GM12878 (cell line): ENCODE measurements around the gene BBX.

Source experiments
- BHLHE40 ChIP-seq, 2 experiments: fragments of 450-650 bp in 1 of 2; IDR thresholded peaks; 2 replicates each; pipeline ENCODE4 v1.6.1; 2011 to 2017; ENCODE audit warnings: low read depth in 2 of 2, borderline replicate concordance in 1 of 2, improper control_type of control experiment in 1 of 2, low read length in 1 of 2, mild to moderate bottlenecking in 1 of 2
- CTCF ChIP-seq, 3 experiments: IDR thresholded peaks in 2 of 3; conservative IDR thresholded peaks in 1 of 3; 2 replicates each; pipeline ENCODE4 v1.5.1; 2011; ENCODE audit warnings: low read depth in 3 of 3, low read length in 3 of 3, mild to moderate bottlenecking in 3 of 3, control low read depth in 2 of 3, moderate library complexity in 2 of 3, inconsistent platforms in 1 of 3, mixed read lengths in 1 of 3; ENCODE audit not compliant: control insufficient read depth in 2 of 3, insufficient read depth in 1 of 3; ENCODE audit errors: extremely low read depth in 1 of 3
- FOXM1 ChIP-seq: IDR thresholded peaks from 2 replicates; pipeline ENCODE4 v1.6.1; 2012; ENCODE audit warnings: low read depth, mild to moderate bottlenecking, inconsistent platforms, low read length, moderate library complexity
- MXI1 ChIP-seq: fragments of 150-350 bp; IDR thresholded peaks from 2 replicates; pipeline ENCODE4 v1.6.1; 2011; ENCODE audit warnings: low read depth, mild to moderate bottlenecking, inconsistent platforms, low read length, improper control_type of control experiment
- NFIC ChIP-seq: IDR thresholded peaks from 2 replicates; pipeline ENCODE4 v1.6.1; 2012; ENCODE audit warnings: low read depth, mild to moderate bottlenecking, inconsistent platforms, low read length, moderate library complexity
- ZNF274 ChIP-seq: IDR thresholded peaks from one replicate; pipeline ENCODE4 v1.8.0; 2011; ENCODE audit not compliant: insufficient read length, insufficient read depth
- TF ChIP-seq, protein P1 (sequence below): fragments of 450-650 bp; IDR thresholded peaks from 2 replicates; pipeline ENCODE4 v1.6.1; 2016; ENCODE audit warnings: mild to moderate bottlenecking
- TF ChIP-seq, protein P2 (sequence below): IDR thresholded peaks from 2 replicates; pipeline ENCODE4 v1.6.1; 2012; ENCODE audit warnings: improper control_type of control experiment, low read depth, low read length; ENCODE audit not compliant: insufficient replicate concordance

GRCh38 chr3:107848351-107848915, 325.7 kb downstream of the BBX start:
- TF ChIP-seq NFIC = no peak
- no peak for TF ChIP-seq CTCF (IDR thresholded peaks at IDR 0.05 in 2 of 3, conservative IDR thresholded peaks at IDR 0.05 in 1 of 3; ENCODE audit: control insufficient read depth in 2 of 3, extremely low read depth in 1 of 3, insufficient read depth in 1 of 3, low read depth in 3 of 3, low read length in 3 of 3)
- TF ChIP-seq, protein P1, sequence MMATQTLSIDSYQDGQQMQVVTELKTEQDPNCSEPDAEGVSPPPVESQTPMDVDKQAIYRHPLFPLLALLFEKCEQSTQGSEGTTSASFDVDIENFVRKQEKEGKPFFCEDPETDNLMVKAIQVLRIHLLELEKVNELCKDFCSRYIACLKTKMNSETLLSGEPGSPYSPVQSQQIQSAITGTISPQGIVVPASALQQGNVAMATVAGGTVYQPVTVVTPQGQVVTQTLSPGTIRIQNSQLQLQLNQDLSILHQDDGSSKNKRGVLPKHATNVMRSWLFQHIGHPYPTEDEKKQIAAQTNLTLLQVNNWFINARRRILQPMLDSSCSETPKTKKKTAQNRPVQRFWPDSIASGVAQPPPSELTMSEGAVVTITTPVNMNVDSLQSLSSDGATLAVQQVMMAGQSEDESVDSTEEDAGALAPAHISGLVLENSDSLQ = no peak
- no peak for TF ChIP-seq ZNF274
- TF ChIP-seq FOXM1 = no peak
- TF ChIP-seq BHLHE40 (IDR thresholded peaks at IDR 0.05; ENCODE audit: borderline replicate concordance in 1 of 2, low read depth in 2 of 2, low read length in 1 of 2) = no peak
- TF ChIP-seq, protein P2, sequence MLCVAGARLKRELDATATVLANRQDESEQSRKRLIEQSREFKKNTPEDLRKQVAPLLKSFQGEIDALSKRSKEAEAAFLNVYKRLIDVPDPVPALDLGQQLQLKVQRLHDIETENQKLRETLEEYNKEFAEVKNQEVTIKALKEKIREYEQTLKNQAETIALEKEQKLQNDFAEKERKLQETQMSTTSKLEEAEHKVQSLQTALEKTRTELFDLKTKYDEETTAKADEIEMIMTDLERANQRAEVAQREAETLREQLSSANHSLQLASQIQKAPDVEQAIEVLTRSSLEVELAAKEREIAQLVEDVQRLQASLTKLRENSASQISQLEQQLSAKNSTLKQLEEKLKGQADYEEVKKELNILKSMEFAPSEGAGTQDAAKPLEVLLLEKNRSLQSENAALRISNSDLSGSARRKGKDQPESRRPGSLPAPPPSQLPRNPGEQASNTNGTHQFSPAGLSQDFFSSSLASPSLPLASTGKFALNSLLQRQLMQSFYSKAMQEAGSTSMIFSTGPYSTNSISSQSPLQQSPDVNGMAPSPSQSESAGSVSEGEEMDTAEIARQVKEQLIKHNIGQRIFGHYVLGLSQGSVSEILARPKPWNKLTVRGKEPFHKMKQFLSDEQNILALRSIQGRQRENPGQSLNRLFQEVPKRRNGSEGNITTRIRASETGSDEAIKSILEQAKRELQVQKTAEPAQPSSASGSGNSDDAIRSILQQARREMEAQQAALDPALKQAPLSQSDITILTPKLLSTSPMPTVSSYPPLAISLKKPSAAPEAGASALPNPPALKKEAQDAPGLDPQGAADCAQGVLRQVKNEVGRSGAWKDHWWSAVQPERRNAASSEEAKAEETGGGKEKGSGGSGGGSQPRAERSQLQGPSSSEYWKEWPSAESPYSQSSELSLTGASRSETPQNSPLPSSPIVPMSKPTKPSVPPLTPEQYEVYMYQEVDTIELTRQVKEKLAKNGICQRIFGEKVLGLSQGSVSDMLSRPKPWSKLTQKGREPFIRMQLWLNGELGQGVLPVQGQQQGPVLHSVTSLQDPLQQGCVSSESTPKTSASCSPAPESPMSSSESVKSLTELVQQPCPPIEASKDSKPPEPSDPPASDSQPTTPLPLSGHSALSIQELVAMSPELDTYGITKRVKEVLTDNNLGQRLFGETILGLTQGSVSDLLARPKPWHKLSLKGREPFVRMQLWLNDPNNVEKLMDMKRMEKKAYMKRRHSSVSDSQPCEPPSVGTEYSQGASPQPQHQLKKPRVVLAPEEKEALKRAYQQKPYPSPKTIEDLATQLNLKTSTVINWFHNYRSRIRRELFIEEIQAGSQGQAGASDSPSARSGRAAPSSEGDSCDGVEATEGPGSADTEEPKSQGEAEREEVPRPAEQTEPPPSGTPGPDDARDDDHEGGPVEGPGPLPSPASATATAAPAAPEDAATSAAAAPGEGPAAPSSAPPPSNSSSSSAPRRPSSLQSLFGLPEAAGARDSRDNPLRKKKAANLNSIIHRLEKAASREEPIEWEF = no peak
- no peak for TF ChIP-seq MXI1
